Stimulated activated naive CD8-positive, alpha-beta T cell treated with anti-CD3 and anti-CD28 coated beads, Interleukin-15, Interleukin-2, amounts not matched to agents 100 ng/mL and 50 ng/mL, for 24 hours (primary cell): ENCODE results near the gene SCFD1.
A peak's percentile ranks its signal among the peaks of the same experiment; 100 is the strongest.
"Not testable (repeated sequence)": the region's sequence is repeated elsewhere in the genome, so short reads cannot be mapped to it uniquely, and the experiment has no call there.

ENCODE experiments used
- H3K27ac Mint-ChIP-seq: one replicate; pipeline ENCODE4 v1.8.0; 2021; ENCODE audit warnings: mild to moderate bottlenecking, mixed read lengths
- H3K27me3 Mint-ChIP-seq: one replicate; pipeline ENCODE4 v1.8.0; 2021; ENCODE audit warnings: mixed read lengths
- H3K36me3 Mint-ChIP-seq: one replicate; pipeline ENCODE4 v1.8.0; 2021; ENCODE audit warnings: low read depth, mixed read lengths
- H3K4me1 Mint-ChIP-seq: one replicate; pipeline ENCODE4 v1.8.0; 2021; ENCODE audit warnings: low read depth, mixed read lengths
- H3K4me3 Mint-ChIP-seq: one replicate; pipeline ENCODE4 v1.8.0; 2021; ENCODE audit warnings: mild to moderate bottlenecking, mixed read lengths
- H3K9me3 Mint-ChIP-seq: one replicate; pipeline ENCODE4 v1.8.0; 2021; ENCODE audit warnings: mixed read lengths

SCFD1 gene

GRCh38 chr14:30621940-30622830, at the start of gene SCFD1:
Gene SCFD1, plus strand, starts transcription at chr14:30622319. Its CDS starts 20 bp downstream, at chr14:30622339.
- H3K36me3 Mint-ChIP-seq = peaks cover 17% of the 10 kb centered on the region
- H3K27me3 Mint-ChIP-seq = no peaks in the 10 kb centered on the region
- no peaks in the 10 kb centered on the region for H3K9me3 Mint-ChIP-seq
- H3K4me1 Mint-ChIP-seq = peaks cover 47% of the 10 kb centered on the region
- H3K27ac Mint-ChIP-seq = peak within 1 kb of the TSS; percentile 86
- peak within 1 kb of the TSS; percentile 89 for H3K4me3 Mint-ChIP-seq

- no peak overlapping the region for H3K27ac Mint-ChIP-seq
- peaks cover 31% of the 10 kb centered on the region for H3K36me3 Mint-ChIP-seq
- H3K4me3 Mint-ChIP-seq = no peak overlapping the region
- no peaks in the 10 kb centered on the region for H3K9me3 Mint-ChIP-seq
- H3K27me3 Mint-ChIP-seq = no peaks in the 10 kb centered on the region
- H3K4me1 Mint-ChIP-seq = peaks cover 84% of the 10 kb centered on the region
Measured at GRCh38 chr14:30572771-30573170, 49.3 kb upstream of the SCFD1 start.

GRCh38 chr14:30573226-30573814, 48.8 kb upstream of the SCFD1 start:
- Mint-ChIP-seq H3K4me1 (peaks cover 84% of the 10 kb centered on the region), H3K9me3 (no peaks in the 10 kb centered on the region), H3K4me3 (no peak overlapping the region), H3K27me3 (no peaks in the 10 kb centered on the region), H3K36me3 (peaks cover 31% of the 10 kb centered on the region), H3K27ac (no peak overlapping the region)

DNA sequence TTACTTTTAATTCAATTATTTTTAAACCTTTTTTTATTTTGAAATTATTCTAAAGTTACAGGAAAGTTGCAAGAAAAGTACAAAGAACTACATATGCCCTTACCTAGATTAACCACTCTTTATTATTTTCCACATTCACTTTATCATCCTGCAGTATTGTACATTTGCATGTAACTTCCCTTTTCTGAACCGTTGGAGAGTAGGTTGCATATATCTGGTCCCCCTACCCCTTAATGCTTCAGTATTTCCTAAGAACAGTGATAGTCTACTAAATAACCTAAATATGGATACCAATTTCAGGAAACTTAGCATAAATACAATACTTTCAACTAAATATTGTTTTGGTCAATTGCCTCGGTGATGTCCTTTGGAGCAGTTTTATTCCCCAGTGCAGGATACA, 48.2 kb upstream of the SCFD1 start:
- H3K4me1 Mint-ChIP-seq = peaks cover 87% of the 10 kb centered on the region
- H3K4me3 Mint-ChIP-seq = no peak overlapping the region
- H3K27ac Mint-ChIP-seq = no peak overlapping the region
- no peaks in the 10 kb centered on the region for H3K9me3 Mint-ChIP-seq
- peaks cover 31% of the 10 kb centered on the region for H3K36me3 Mint-ChIP-seq
- H3K27me3 Mint-ChIP-seq = no peaks in the 10 kb centered on the region

- peaks cover 79% of the 10 kb centered on the region for H3K4me1 Mint-ChIP-seq
- H3K36me3 Mint-ChIP-seq = peaks cover 31% of the 10 kb centered on the region
- not testable (repeated sequence) for H3K9me3 Mint-ChIP-seq, H3K27ac Mint-ChIP-seq, H3K27me3 Mint-ChIP-seq, H3K4me3 Mint-ChIP-seq
Measured at GRCh38 chr14:30574777-30575176, 47.3 kb upstream of the SCFD1 start.

DNA sequence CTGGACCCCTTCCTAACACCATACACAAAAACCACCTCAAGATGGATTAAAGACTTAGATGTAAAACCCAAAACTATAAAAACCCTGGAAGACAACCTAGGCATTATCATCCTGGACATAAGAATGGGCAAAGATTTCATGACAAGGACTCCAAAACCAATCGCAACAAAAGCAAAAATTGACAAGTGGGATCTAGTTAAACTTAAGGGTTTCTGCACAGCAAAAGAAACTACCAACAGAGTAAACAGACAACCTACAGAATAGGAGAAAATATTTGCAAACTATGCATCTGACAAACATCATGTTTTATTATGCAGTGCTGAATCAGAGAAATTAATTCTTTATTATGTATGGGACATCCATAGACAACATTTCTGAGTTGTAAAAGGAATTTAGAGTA, 45.8 kb upstream of the SCFD1 start:
- not testable (repeated sequence) for H3K9me3 Mint-ChIP-seq, H3K4me3 Mint-ChIP-seq, H3K27me3 Mint-ChIP-seq, H3K27ac Mint-ChIP-seq
- Mint-ChIP-seq H3K4me1 (peaks cover 64% of the 10 kb centered on the region), H3K36me3 (peaks cover 31% of the 10 kb centered on the region)

- Mint-ChIP-seq H3K4me1 (peaks cover 28% of the 10 kb centered on the region), H3K9me3 (peaks cover 8% of the 10 kb centered on the region), H3K27me3 (no peaks in the 10 kb centered on the region), H3K27ac (no peak overlapping the region), H3K4me3 (no peak overlapping the region), H3K36me3 (peaks cover 51% of the 10 kb centered on the region)
Measured at GRCh38 chr14:30580616-30581282, 41.4 kb upstream of the SCFD1 start.

DNA sequence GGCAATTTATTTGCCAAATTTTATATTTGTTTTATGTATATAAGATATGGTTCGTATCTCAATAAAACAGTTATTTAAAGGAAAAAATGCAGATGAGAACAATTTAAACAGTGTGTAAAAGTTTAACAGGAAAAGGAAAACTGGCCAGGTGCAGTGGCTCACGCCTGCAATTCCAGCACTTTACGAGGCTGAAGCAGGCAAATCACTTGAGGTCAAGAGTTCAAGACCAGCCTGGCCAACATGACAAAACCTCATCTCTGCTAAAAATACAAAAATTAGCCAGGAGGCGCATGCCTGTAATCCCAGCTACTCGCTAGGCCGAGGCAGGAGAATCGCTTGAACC, 40.9 kb upstream of the SCFD1 start:
- no peak overlapping the region for H3K27ac Mint-ChIP-seq
- peaks cover 50% of the 10 kb centered on the region for H3K36me3 Mint-ChIP-seq
- no peak overlapping the region for H3K4me3 Mint-ChIP-seq
- peaks cover 22% of the 10 kb centered on the region for H3K4me1 Mint-ChIP-seq
- H3K27me3 Mint-ChIP-seq = no peaks in the 10 kb centered on the region
- peaks cover 8% of the 10 kb centered on the region for H3K9me3 Mint-ChIP-seq

DNA sequence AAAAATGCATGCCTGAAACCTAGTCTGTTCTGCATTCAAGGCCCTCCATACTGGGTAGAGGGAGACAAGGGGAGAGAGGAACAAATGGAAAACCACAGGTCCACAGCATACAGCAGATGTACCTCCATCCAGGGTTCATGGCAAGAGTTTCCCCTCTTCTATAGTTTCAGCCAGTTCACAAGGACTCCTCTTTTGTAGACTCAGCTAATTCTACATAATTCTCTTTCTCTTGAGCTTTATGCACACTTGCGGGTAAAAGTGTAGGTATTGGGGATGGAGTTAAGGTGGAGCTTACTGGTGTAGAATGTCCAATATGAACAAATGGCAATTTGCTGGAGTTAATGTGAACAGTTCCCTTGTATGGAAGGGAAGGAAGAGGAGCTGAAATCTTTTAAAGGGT, 39.7 kb upstream of the SCFD1 start:
- H3K4me1 Mint-ChIP-seq = peaks cover 14% of the 10 kb centered on the region
- H3K9me3 Mint-ChIP-seq = peaks cover 8% of the 10 kb centered on the region
- no peak overlapping the region for H3K4me3 Mint-ChIP-seq
- H3K36me3 Mint-ChIP-seq = peaks cover 50% of the 10 kb centered on the region
- H3K27me3 Mint-ChIP-seq = no peaks in the 10 kb centered on the region
- no peak overlapping the region for H3K27ac Mint-ChIP-seq

- H3K27me3 Mint-ChIP-seq = no peaks in the 10 kb centered on the region
- no peak overlapping the region for H3K27ac Mint-ChIP-seq
- peaks cover 8% of the 10 kb centered on the region for H3K9me3 Mint-ChIP-seq
- no peak overlapping the region for H3K4me3 Mint-ChIP-seq
- H3K4me1 Mint-ChIP-seq = no peaks in the 10 kb centered on the region
- H3K36me3 Mint-ChIP-seq = peaks cover 63% of the 10 kb centered on the region
Measured at GRCh38 chr14:30584058-30584630, 38.0 kb upstream of the SCFD1 start.

DNA sequence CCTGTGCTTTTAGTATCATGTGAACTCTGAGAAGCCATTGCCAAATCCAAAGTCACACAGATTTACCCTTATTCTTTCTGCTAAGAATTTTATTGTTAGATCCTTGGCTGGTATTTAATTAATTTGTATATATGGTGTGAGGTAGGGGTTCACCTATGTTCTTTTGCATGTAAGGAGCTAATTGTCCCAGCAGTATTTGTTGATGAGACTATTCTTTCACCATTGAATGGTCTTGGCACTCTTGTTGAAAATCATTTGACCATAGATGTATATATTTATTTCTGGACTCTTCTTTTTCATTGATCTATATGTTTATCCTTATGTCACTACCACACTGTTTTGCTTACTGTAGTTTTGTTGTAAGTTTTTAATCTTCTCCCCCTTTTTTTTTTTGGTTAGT, 36.9 kb upstream of the SCFD1 start:
- H3K9me3 Mint-ChIP-seq = peaks cover 8% of the 10 kb centered on the region
- no peaks in the 10 kb centered on the region for H3K4me1 Mint-ChIP-seq
- H3K36me3 Mint-ChIP-seq = peaks cover 73% of the 10 kb centered on the region
- no peak overlapping the region for H3K27ac Mint-ChIP-seq
- H3K4me3 Mint-ChIP-seq = no peak overlapping the region
- H3K27me3 Mint-ChIP-seq = no peaks in the 10 kb centered on the region

DNA sequence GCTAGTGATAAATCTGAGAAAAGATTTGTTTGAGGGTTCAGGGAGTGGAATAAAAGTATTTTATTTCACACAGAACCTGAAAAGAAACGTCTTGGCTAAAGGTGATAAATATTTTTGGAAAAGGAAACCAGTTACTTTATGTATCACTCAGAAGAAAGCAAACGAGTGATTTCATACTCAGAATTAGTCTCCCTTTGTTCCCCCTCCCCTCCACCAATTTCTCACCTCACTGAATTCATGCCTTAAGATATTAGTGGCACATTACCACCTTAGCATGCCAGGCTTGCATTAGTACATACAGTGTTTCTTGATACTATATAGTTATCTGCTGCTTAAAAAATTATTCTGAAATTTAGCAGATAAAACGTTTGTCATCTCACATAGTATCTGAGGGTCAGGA, 35.0 kb upstream of the SCFD1 start:
- H3K4me1 Mint-ChIP-seq = no peaks in the 10 kb centered on the region
- H3K27me3 Mint-ChIP-seq = no peaks in the 10 kb centered on the region
- H3K4me3 Mint-ChIP-seq = no peak overlapping the region
- no peak overlapping the region for H3K27ac Mint-ChIP-seq
- peaks cover 8% of the 10 kb centered on the region for H3K9me3 Mint-ChIP-seq
- peaks cover 82% of the 10 kb centered on the region for H3K36me3 Mint-ChIP-seq

DNA sequence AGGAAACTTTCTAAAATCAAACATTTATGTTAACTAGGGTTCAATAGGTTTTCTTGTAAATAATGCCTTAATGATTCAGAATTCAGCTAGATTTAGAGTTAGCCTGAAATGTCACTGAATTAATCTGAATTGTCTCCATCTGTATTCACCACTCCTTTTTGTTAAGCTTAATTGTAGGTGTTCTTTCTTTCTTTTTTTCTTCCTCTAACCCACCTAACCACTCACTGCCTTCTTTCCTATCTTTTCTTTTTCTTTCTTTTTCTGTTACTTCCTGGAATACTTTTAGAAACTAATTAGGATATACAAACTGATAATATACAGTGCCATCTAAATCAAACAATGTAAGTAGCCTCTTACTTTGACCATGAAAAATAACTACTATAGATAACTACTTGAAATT, 33.2 kb upstream of the SCFD1 start:
- H3K27ac Mint-ChIP-seq = no peak overlapping the region

GRCh38 chr14:30596935-30597334, 25.2 kb upstream of the SCFD1 start:
- no peaks in the 10 kb centered on the region for H3K27me3 Mint-ChIP-seq

More for the DNA sequence above, 33.2 kb upstream of the SCFD1 start:
- Mint-ChIP-seq H3K36me3 (peaks cover 76% of the 10 kb centered on the region), H3K4me3 (no peak overlapping the region), H3K27me3 (no peaks in the 10 kb centered on the region), H3K4me1 (no peaks in the 10 kb centered on the region), H3K9me3 (peaks cover 2% of the 10 kb centered on the region)

GRCh38 chr14:30597504-30597903, 24.6 kb upstream of the SCFD1 start:
- Mint-ChIP-seq H3K9me3 (no peaks in the 10 kb centered on the region), H3K27ac (no peak overlapping the region), H3K27me3 (no peaks in the 10 kb centered on the region), H3K36me3 (peaks cover 37% of the 10 kb centered on the region), H3K4me3 (no peak overlapping the region), H3K4me1 (no peaks in the 10 kb centered on the region)

More at GRCh38 chr14:30596935-30597334, 25.2 kb upstream of the SCFD1 start:
- peaks cover 37% of the 10 kb centered on the region for H3K36me3 Mint-ChIP-seq
- no peak overlapping the region for H3K27ac Mint-ChIP-seq
- no peaks in the 10 kb centered on the region for H3K9me3 Mint-ChIP-seq
- no peaks in the 10 kb centered on the region for H3K4me1 Mint-ChIP-seq
- no peak overlapping the region for H3K4me3 Mint-ChIP-seq
